K562 (cell line): ENCODE results near the gene MPC1. TPM values are rescaled to one million over a fixed set of nuclear protein-coding genes. Genes with fewer than 3 reads are reported as not detected.

Experiments
- ATAC-seq: fragments of 200-7000 bp; cut with Tn5 transposase; 3 replicates; pipeline ENCODE4 v1.9.1; 2020; ENCODE audit warnings: moderate library complexity
- BruUV-seq: library from RNA; stranded (reverse); fragments of 400-500 nt; replicated peaks from 2 replicates; lab custom pipeline; 2021; lab: Mats Ljungman, UMichigan
- CTCF ChIA-PET: fragments of 300-600 bp; formaldehyde crosslinking; extraction: SDS; loops from one replicate; lab custom pipeline; 2021; ENCODE audit warnings: low intra/inter-chr PET ratio; lab: Yijun Ruan, JAX
- POLR2A ChIA-PET: fragments of 300-600, 350-650 bp; sonication (Branson Sonifier 250); formaldehyde crosslinking; extraction: SDS; loops from one replicate; lab custom pipeline; 2021; ENCODE audit warnings: antibody characterized with exemption, inconsistent platforms; lab: Yijun Ruan, JAX
- DNase-seq, 4 experiments: peaks; one replicate each; pipeline versions ENCODE4 v3.0.0 to v3.0.0-alpha.2; 2011 to 2018; ENCODE audit warnings: low spot score in 3 of 4, mixed read lengths in 3 of 4; ENCODE audit errors: extremely low read depth in 1 of 4
- FAIRE-seq: peaks from 2 replicates; lab custom pipeline; 2011; peaks lifted over from hg19 to GRCh38; lab: Jason Lieb, UNC
- H2AFZ ChIP-seq: 2 replicates; pipeline ENCODE4 v1.6.0; 2011; ENCODE audit warnings: low read depth, low read length, control low read depth, inconsistent platforms
- H3K27ac ChIP-seq: fragments of 200-600 bp; 3 replicates; pipeline ENCODE4 v1.8.0; 2011; ENCODE audit warnings: low read depth, mild to moderate bottlenecking, control low read depth, inconsistent platforms, low read length, moderate library complexity, mixed read lengths; ENCODE audit errors: extremely low read depth
- H3K27me3 ChIP-seq, 2 experiments: fragments of 300-600 bp in 1 of 2; 2 replicates in 1 of 2; 3 replicates in 1 of 2; pipeline versions ENCODE4 v1.6.0 to v1.8.0; 2011; ENCODE audit warnings: inconsistent platforms in 2 of 2, low read length in 2 of 2, mild to moderate bottlenecking in 1 of 2, mixed read lengths in 1 of 2, moderate library complexity in 1 of 2; ENCODE audit not compliant: control insufficient read depth in 2 of 2, insufficient read depth in 2 of 2
- H3K36me3 ChIP-seq: fragments of 300-600 bp; 3 replicates; pipeline ENCODE4 v1.8.0; 2011; ENCODE audit warnings: mild to moderate bottlenecking, low read length, inconsistent platforms; ENCODE audit not compliant: control insufficient read depth, insufficient read depth
- H3K4me1 ChIP-seq, 2 experiments: fragments of 200-600 bp in 1 of 2; replicated peaks in 1 of 2; 2 replicates in 1 of 2; 3 replicates in 1 of 2; pipeline versions ENCODE4 v1.5.1 to v1.8.0; 2011; ENCODE audit warnings: inconsistent platforms in 2 of 2, low read length in 2 of 2, mild to moderate bottlenecking in 1 of 2, mixed read lengths in 1 of 2, moderate library complexity in 1 of 2; ENCODE audit not compliant: control insufficient read depth in 2 of 2, insufficient read depth in 2 of 2
- H3K4me2 ChIP-seq: 2 replicates; pipeline ENCODE4 v1.6.1; 2011; ENCODE audit warnings: low read length, control low read depth, inconsistent platforms, mixed read lengths; ENCODE audit not compliant: insufficient read depth
- H3K4me3 ChIP-seq: fragments of 200-600 bp; sonication (generic), shearing (Covaris generic); 2 replicates; pipeline ENCODE4 v1.5.1; 2016; ENCODE audit warnings: control low read depth, inconsistent platforms
- H3K79me2 ChIP-seq: fragments of 200-600 bp; 3 replicates; pipeline ENCODE4 v1.8.0; 2011; ENCODE audit warnings: low read length, inconsistent platforms; ENCODE audit not compliant: control insufficient read depth, insufficient read depth
- H3K9ac ChIP-seq, 2 experiments: 2 replicates each; pipeline versions ENCODE4 v1.6.0 to v1.6.1; 2011; ENCODE audit warnings: low read depth in 2 of 2, low read length in 2 of 2, control low read depth in 1 of 2, inconsistent platforms in 1 of 2, mild to moderate bottlenecking in 1 of 2, mixed read lengths in 1 of 2; ENCODE audit not compliant: insufficient read depth in 1 of 2
- H3K9me1 ChIP-seq: one replicate; pipeline ENCODE4 v1.6.0; 2011; ENCODE audit warnings: inconsistent platforms, mild to moderate bottlenecking, low read length, moderate library complexity; ENCODE audit not compliant: control insufficient read depth, insufficient read depth
- H3K9me3 ChIP-seq: replicated peaks from 2 replicates; pipeline ENCODE4 v1.5.1; 2011; ENCODE audit warnings: low read depth, low read length, inconsistent platforms; ENCODE audit not compliant: control insufficient read depth, insufficient read depth
- H4K20me1 ChIP-seq: replicated peaks from 2 replicates; pipeline ENCODE4 v1.6.1; 2011; ENCODE audit warnings: low read length, inconsistent platforms, mixed read lengths; ENCODE audit not compliant: control insufficient read depth, insufficient read depth
- CBFA2T2 ChIP-seq: fragments of 450-650 bp; conservative IDR thresholded peaks from 2 replicates; pipeline ENCODE4 v1.6.1; 2017; ENCODE audit warnings: mild to moderate bottlenecking
- CREB1 ChIP-seq, 2 experiments: sonication (generic) in 1 of 2; formaldehyde crosslinking in 1 of 2; IDR thresholded peaks; 2 replicates each; pipeline versions ENCODE4 v1.6.1 to v1.8.0; 2012 to 2022; ENCODE audit warnings: inconsistent platforms in 1 of 2, mild to moderate bottlenecking in 1 of 2, missing genetic modification reagents in 1 of 2, moderate library complexity in 1 of 2
- CTCF ChIP-seq, 3 experiments: IDR thresholded peaks in 2 of 3; conservative IDR thresholded peaks in 1 of 3; 2 replicates each; pipeline ENCODE4 v1.5.1; 2011 to 2012; ENCODE audit warnings: low read length in 3 of 3, mild to moderate bottlenecking in 3 of 3, control low read depth in 2 of 3, improper control_type of control experiment in 1 of 3, inconsistent platforms in 1 of 3, low read depth in 1 of 3, mixed read lengths in 1 of 3, moderate library complexity in 1 of 3; ENCODE audit not compliant: insufficient read depth in 2 of 3
- PHTF2 ChIP-seq: fragments of 250-450 bp; sonication (Bioruptor Pico); IDR thresholded peaks from 2 replicates; pipeline ENCODE4 v1.5.0; 2021; ENCODE audit warnings: mild to moderate bottlenecking
- RAD51 ChIP-seq: fragments of 450-650 bp; IDR thresholded peaks from 2 replicates; pipeline ENCODE4 v1.7.1; 2016; ENCODE audit warnings: low read depth, mild to moderate bottlenecking, borderline replicate concordance
- SP1 ChIP-seq: sonication (generic); formaldehyde crosslinking; IDR thresholded peaks from 2 replicates; pipeline ENCODE4 v1.8.1; 2022; ENCODE audit warnings: mild to moderate bottlenecking, missing genetic modification reagents
- TFE3 ChIP-seq: fragments of 450-650 bp; formaldehyde crosslinking; IDR thresholded peaks from 2 replicates; pipeline ENCODE4 v1.4.0; 2020; ENCODE audit warnings: mild to moderate bottlenecking, mixed read lengths
- USF1 ChIP-seq: sonication (generic); formaldehyde crosslinking; IDR thresholded peaks from 2 replicates; pipeline ENCODE4 v1.9.0; 2022; ENCODE audit warnings: mild to moderate bottlenecking, missing genetic modification reagents
- USF2 ChIP-seq: sonication (generic); formaldehyde crosslinking; IDR thresholded peaks from 2 replicates; pipeline ENCODE4 v1.5.0; 2020; ENCODE audit warnings: missing genetic modification reagents
- WGBS: fragments of 100-300 bp; shearing (Covaris generic); methylation state at CpG from one replicate; pipeline ENCODE4 v1.1.6; 2016; ENCODE audit warnings: low coverage, mixed read lengths; ENCODE audit not compliant: insufficient coverage; ENCODE audit errors: missing lambda C conversion rate; 5-methylcytosine and 5-hydroxymethylcytosine counted together
- in situ Hi-C: fragments of 300-500 bp; cut with MboI; formaldehyde crosslinking; loops from 4 replicates; pipeline ENCODE4 v1.15.0; 2018; ENCODE audit warnings: inconsistent platforms, mixed read lengths
- intact Hi-C: fragments of 100-400 bp; cut with micrococcal nuclease; formaldehyde crosslinking; loops from 2 replicates; pipeline ENCODE4 v1.14.2; 2022
- polyA plus RNA-seq, 8 experiments: library from polyadenylated mRNA; depleted of rRNA in 4 of 8; stranded (reverse) in 5 of 8; unstranded in 3 of 8; fragments of >200 nt; fragmentation: Nextera tagmentation in 2 of 8; fragmentation: Illumina TruSeq in 1 of 8; extraction: Ambion mirVana in 2 of 8; extraction: Trizol in 1 of 8; gene quantifications; 2 replicates each; pipeline versions ENCODE4 v1.2.1 to v1.2.3, GENCODE V29; 2011 to 2014; ENCODE audit warnings: inconsistent platforms in 1 of 8, missing spikeins in 1 of 8
- total RNA-seq, 7 experiments: library from RNA; depleted of rRNA in 6 of 7; stranded (reverse); fragments of >200 nt in 6 of 7; fragmentation: Illumina TruSeq in 2 of 7; extraction: Trizol in 2 of 7; gene quantifications; 2 replicates each; pipeline versions ENCODE4 v1.2.1 to v1.2.3, GENCODE V29; 2011 to 2021; ENCODE audit warnings: low replicate concordance in 1 of 7
- TF ChIP-seq, protein P1 (sequence below), 3 experiments: fragments of 200-800 bp in 1 of 3; sonication (Bioruptor generic) in 1 of 3; sonication (generic) in 1 of 3; formaldehyde crosslinking in 1 of 3; IDR thresholded peaks; 2 replicates each; pipeline versions ENCODE4 v1.6.1 to v1.8.0; 2016 to 2022; ENCODE audit warnings: mild to moderate bottlenecking in 2 of 3, missing compliant biosample characterization in 2 of 3, missing genetic modification characterization in 2 of 3, missing genetic modification reagents in 1 of 3

MPC1 gene
- total and polyA plus RNA-seq, 9 of the 15 experiments (the other 6 are each of a cell fraction or from before 2014, with no cell fraction given) = 78.6 to 185 (median 138) TPM

DNA sequence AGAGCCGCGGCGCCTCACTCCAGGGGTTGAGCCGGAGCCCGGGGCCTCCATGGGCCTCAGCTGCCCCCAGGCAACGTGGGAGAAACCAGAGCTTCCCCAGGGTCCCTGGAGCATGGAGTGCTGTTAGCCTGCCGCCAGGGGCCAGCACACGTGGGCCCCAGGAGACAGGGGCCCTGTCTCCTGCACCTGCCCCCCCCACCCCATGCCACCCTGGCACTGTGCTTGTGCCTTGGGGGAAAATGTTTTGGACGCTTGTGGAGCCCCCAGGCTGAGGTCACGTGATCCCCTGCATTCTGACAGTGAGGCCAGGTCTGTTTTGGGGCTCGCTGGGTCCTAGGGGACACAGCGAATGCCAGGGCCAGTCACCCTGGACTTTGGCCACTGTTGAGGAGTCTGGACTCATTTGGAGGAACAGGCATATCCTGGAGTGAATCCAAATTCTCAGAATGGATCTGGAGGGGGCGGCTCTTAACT lies 30.2 kb upstream of the MPC1 start:
- Histone ChIP-seq H3K27ac (no peak overlapping the region), H3K9me3 (no peaks in the 10 kb centered on the region), H3K4me1 (peaks cover 0 to 11% of the 10 kb centered on the region in 2 experiments; a peak in 1 of 5 replicates), H3K27me3 (peaks cover 41 to 73% of the 10 kb centered on the region in 2 experiments), H3K79me2 (no peaks in the 10 kb centered on the region), H3K9me1 (no peaks in the 10 kb centered on the region), H3K9ac (no peak overlapping the region), H2AFZ (no peak overlapping the region), H3K4me2 (no peak overlapping the region), H4K20me1 (peaks cover 5% of the 10 kb centered on the region; the same call in 1 of the 2 replicates), H3K4me3 (no peak overlapping the region), H3K36me3 (no peaks in the 10 kb centered on the region)
- BruUV-seq = no TSS peak
- ATAC-seq (peak; percentile 83), DNase-seq (peak in 1 of 4 experiments; percentile 30), FAIRE-seq (no peak)
- ChIA-PET POLR2A (interaction anchor here (0.5 to 0.6 kb wide), 2 partner anchors 11 to 111 kb away, joined by 3 read pairs; no protein-coding TSS in a partner anchor), CTCF (no interaction called here)
- WGBS = 4% methylated on average over 13 of the region's 13 CpGs
- TF ChIP-seq TFE3 (CRISPR knock-in tag) (peak; percentile 87), USF1 (CRISPR knock-in tag) (peak; percentile 68), CTCF (IDR thresholded peaks at IDR 0.05 in 2 of 3, conservative IDR thresholded peaks at IDR 0.05 in 1 of 3; ENCODE audit: insufficient read depth in 2 of 3, low read depth in 1 of 3, low read length in 3 of 3) (peak; percentile 30 to 38 (median 35); a peak in 3 of 6 replicates), RAD51 (peak; percentile 80), SP1 (CRISPR knock-in tag) (no peak), CBFA2T2 (peak; percentile 40), USF2 (CRISPR knock-in tag) (peak; percentile 55), CREB1 (IDR thresholded peaks at IDR 0.05) (no peak), CREB1 (CRISPR knock-in tag; IDR thresholded peaks at IDR 0.05) (no peak), PHTF2 (no peak)
- TF ChIP-seq, protein P1, sequence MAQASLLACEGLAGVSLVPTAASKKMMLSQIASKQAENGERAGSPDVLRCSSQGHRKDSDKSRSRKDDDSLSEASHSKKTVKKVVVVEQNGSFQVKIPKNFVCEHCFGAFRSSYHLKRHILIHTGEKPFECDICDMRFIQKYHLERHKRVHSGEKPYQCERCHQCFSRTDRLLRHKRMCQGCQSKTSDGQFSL (CRISPR knock-in tag; IDR thresholded peaks at IDR 0.05) = peak; percentile 67; the same call in 1 of the 2 replicates
- TF ChIP-seq, protein P1 (tag; IDR thresholded peaks at IDR 0.05) = no peak
- in situ Hi-C loops = no loop called here
- intact Hi-C loops = no loop called here
